GM21619 (cell line): ENCODE data around the gene ITSN1.
"Not testable (repeated sequence)": the region's sequence is repeated elsewhere in the genome, so short reads cannot be mapped to it uniquely, and the experiment has no call there.

Source experiments
- ATAC-seq: cut with Tn5 transposase; IDR thresholded peaks from one replicate; pipeline ENCODE4 v1.9.1; 2021; ENCODE audit not compliant: unreplicated experiment

Gene ITSN1

DNA sequence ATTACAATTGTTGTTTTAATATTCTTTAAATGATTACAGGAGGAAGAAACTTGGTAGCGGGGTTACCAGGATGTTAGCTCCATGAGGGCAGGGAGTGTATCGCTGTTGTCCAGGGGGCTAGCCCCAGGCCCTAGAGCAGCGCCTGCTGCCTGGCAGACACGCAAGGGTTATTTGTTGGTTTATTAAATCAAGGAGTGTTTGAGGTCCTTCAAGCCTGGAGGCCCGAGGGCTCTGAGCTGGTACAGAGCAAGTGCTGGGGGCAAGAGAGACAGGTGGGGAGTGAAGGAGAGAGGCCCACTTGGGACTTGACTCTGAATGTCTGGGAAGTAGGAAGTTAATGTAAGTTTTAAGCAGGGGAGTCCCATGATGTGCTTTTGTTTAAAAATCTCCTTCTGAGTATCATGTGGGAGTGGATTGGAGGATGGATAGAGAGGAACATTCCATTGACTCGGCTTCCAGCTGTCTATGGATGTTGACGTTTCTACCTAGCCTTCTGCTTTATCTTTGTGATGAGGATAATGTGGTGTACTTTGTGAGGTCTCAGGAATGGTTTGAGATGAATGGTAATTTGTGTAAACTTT lies 8.7 kb downstream of the ITSN1 start:
- no peak for ATAC-seq

DNA sequence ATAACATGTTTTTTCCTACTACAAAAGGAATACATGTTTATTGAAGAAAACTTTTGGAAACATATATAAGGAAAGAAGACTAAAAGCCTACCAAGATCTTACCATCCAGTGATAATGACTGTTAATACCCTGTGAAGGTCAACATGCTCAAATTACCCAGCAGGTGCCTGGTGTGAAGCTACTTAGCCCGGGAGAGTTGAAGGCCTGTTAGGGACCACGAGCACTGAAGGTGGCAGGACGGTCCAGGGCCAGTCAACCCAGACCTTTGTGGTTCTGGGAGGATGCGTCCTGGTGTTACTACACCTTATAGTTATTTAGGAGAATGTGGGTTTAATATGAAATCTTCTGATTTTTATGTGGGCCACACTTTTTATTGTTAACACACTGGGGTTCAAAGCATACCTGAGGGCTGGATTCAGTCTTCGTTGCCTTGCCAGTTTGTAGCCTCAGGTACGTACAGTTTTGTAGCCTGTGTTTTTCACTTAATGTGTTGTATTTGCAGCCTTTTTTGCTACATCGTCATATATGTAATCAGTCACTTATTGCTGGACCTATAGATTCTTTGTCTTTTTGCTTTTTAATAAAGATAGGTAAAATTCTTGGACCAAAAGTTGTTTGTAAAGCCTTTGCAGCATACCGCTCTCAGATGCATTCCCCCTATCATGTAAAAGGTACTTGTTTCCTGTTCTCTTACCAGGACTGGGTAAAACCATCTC lies 9.8 kb downstream of the ITSN1 start:
- no peak for ATAC-seq

DNA sequence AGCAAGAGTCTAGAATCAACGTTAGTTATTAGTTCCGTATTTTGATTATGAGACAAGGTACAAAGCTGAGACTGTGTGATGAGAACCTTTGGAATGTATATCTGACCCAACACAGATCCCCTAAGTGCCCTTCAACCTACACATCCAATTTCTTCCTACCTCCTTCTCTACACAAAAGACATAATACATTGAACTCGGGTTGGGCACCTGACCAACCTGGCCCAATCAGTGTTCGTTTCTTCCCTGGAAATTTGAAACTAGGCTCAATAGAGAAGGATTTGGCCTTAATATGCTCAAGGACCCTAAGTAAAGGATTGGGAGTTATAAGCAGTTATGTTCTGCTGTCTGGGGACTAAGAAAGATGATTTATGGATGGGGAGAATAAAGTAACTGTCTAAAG lies 12.1 kb downstream of the ITSN1 start:
- no peak for ATAC-seq

DNA sequence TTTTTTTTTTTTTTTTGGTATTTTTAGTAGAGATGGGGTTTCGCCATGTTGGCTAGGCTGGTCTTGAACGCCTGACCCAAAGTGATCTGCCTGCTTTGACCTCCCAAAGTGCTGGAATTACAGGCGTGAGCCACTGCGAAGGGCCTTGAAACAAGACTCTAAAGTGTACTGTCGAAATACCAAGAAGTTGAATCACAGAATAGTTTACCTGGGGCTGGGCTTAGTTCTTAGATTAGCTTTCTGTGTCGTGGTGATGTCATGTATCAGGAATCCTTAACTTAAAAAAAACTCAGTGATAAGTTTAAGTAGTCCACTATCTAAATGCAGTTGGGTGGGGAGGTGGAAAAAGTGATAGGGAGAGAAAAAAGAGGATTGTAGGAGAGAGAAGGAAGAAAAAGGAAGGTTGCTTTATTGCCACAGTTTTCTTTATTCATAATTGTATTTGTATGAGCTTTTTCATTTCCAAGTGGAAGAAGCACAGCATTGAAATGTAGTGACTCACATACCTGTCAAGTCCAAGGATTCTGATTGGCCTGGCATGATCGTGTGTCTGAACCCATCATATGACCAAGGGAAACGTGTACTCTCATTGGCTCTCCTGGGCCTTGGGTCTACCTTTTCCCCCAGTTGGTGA lies 13.4 kb downstream of the ITSN1 start:
- no peak for ATAC-seq

DNA sequence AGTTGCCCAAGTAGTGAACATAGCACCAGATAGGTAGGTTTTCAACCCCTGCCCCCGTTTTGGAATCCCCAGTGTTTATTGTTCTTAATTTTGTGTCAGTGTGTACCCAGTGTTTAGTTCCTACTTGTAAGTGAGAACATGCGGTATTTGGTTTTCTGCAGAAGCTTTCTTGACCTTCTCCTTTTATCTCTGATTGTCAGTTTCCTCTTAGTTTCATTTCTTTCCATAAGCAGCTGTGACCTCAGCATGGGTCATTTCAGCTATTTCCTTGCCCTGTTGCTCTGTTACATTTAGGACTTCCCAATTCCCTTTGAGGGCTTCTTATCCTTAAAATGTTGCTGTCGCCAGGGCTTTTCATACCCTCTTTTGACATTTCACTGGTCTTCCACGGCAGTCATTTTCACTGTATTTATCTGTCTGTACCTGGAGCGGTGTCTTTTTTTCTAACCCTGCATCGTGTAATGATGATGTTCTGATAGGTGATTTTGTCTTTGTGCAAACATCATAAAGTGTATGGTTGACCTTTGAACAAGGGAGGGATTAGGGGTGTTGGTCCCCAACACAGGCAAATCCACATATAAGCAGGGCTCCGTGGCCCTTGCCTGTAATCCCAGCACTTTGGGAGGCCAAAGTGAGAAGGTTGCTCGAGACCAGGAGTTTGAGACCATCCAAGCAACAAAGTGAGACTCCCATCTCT lies 15.0 kb downstream of the ITSN1 start:
- no peak for ATAC-seq

DNA sequence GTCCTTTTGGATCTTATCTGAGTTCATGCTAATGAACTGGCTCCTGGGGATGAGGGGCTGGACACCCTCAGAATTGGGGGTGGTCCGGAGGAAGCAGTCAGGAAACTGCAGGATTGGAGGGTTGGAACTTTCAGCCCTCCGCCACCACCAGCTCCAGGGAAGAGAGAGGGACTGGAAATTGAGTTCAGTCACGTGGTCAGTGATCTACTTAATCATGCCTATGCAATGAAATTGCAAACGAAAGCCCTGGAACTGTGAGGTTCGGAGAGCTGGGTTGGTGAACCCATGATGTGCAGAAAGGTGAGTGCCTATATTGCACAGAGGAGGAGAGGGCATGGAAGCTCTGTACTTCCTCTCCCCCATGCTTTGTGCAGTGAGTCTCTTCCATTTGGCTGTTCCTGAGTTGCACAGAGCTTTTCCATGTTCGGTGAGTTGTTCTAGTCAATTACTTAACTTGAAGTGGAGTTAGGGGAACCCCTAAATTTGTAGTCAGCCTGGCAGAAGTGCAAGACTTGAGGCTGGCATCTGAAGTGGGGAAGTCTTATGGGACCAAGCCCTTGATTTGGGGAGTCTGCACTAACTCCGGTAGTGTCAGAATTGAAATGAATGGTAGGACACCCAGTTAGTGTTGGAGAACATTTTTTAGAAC lies 16.7 kb downstream of the ITSN1 start:
- ATAC-seq, result no peak

DNA sequence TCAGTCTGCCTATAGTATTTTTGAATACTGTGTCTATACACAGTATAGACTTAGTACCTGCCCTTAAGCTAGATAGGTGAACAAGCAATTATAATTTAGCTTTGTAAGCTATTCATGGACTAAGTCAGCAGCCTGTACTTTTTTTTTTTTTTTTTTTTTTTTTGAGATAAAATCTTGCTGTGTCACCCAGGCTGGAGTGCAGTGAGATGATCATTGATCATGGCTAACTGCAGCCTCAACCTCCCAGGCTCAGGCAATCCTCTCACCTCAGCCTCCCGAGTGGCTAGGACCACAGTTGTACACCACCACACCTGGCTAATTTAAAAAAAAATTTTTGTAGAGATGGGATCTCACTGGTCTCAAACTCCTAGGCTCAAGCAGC lies 17.3 kb downstream of the ITSN1 start:
- ATAC-seq, result no peak

DNA sequence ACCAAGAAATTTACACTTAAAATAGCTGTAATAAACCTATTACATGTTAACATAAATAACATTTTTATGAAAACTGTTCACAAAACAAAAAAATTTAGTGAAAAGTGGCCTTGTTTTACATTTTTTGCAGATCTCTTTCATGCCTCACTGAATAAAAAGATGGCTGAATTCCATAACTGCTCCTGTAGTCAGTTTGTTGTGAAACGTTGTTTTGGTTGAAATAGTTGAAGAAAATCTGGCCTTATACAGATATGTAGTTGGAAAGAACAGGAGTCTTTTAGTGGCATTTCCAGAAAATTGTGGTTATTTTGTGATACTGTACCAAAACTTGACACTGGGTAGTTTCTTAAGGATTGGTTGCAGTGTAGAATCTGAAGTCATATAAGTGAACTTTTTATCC lies 18.1 kb downstream of the ITSN1 start:
- ATAC-seq, result no peak

DNA sequence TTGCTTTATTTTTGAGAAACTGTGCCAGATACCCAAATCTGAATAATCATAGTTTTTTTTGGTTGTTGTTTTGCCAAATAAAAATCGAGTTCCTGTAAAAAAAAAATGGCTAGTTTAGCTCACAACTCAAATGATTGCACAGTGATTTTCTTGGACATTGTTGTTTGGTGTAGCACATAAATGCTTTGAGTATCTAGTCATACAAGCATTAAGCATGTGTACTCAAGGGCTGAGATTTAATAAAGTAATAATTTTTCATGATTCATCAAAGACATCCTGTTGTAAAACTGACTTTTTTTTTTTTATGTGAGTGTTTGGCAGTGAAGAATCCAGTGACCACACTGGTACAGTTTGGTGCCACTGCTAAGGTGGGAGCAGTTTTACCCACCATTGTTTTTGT lies 18.8 kb downstream of the ITSN1 start:
- no peak for ATAC-seq

DNA sequence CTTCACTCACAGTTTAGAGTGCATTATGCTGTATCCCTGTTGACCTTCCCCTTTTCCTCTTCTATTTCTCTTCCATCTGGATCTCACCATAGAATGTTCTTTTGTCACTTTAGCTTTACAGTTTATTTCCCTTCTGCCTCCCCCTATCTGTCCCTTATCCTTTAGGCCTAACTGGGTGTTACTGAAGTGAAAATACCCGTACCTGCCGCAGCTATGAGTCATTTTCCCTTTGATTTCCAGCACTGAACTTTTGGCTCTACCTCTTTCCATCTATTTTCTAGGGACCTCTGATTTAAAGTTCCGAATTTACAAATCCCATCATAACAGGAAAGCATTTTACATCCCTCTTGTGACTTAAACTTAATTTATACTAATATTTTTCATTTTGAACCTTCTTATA lies 19.7 kb downstream of the ITSN1 start:
- ATAC-seq, result no peak

DNA sequence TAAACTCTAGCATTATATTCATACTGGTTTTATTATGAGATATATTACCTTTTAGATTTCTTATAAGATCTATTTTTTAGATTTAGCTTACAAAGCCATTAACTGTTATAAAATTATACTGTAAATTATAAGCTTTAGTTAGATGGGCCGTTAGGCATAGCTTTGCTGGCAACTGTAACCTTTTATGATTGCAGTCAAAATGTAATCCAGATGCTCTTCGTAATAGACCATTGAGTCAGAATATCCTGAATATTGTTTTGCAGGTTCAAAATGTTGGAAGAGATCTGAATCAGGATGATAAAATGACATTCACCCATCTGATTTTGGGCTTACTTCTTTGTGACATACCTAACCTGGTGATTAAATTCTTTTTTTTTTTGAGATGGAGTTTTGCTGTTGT lies 20.9 kb downstream of the ITSN1 start:
- ATAC-seq, result no peak

DNA sequence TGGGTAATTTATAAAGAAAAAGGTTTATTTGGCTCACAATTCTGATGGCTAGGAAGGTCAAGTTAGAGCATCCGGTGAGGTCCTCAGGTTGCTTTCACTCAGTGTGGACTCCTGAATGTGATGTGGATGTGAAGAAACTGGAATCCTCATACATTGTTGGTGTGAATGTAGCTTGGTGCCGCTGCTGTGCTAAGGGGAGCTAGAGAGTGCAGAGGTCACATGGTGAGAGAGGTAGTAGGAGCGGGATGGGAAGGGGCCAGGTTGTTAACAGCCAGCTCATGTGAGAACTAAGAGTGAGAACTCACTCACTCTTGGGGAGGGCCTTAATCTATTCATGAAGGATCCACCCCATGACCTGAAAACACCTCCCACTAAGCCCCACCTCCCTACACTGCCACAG lies 21.8 kb downstream of the ITSN1 start:
- no peak for ATAC-seq

DNA sequence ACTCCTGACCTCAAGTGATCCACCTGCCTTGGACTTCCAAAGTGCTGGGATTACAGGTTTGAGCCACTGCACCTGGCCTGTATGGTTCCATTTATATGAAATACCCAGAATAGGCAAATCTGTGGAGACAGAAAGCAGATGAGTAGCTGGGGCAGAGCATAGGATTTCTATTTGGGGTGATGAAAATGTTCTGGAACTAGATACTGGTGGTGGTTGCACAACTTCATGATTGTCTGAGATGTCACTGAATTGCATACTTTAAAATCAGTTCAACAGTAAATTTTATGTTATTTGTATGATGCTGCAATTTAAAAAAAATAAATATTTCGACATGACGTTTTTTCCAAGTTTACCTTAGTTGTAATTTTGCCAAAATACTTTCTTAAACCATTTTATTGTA lies 23.9 kb downstream of the ITSN1 start:
- no peak for ATAC-seq

DNA sequence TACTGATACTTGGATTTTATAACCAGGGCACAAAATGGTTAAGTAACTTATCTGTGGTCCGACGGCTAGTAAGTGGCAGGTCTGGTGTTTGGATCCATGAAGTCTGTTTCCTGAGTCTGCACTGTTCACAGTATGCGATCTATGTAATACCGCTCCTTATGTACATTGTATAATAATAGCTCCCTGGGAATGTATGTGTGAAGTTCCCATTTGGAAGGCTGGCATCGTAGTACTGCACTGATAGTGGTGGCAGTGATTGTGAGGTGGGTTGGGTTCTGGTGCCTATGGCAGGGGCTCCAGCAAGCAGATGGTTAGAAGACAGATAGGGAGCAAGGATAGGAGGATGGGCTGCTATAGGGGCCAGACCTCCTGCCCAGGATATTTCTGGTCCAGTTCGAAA lies 25.3 kb downstream of the ITSN1 start:
- ATAC-seq, result no peak

DNA sequence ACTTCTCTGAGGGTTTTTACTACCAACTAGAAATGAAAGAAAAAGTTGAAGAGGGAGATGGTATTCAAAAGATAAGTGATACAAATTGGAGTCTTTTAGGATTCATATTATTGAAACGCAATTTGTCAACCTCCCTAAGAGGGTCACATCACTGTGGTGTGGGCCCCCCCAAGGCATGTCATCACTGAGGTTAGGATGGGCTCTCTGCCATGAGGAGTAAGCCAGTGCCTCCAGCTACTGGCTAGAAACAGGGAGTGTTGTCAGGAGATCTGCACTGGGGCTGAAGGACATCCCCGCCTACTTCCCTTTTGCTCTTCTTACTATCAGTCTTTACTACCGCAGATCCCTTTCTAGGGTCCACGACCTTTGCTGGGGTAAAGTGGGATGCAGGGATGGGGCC lies 25.9 kb downstream of the ITSN1 start:
- ATAC-seq, result no peak

DNA sequence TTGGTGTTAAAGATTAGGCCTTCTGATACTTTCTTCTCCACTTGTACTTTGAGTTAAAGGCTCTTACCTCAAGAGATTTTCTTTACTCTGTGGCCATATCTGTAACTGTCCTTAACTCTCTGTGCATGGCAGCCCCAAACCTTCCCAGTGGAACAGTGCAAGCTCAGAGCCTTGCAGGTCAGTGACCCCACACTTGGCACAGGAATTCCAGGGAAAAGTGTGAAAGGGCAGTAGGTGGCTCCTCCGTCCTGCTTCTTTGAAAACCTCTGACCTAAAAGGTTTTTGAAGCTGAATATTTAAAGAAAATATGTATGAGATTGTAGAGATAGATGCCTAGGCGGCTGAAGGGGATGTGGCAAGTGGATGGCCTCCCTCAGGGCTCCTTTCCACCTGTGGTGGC lies 26.3 kb downstream of the ITSN1 start:
- ATAC-seq, result no peak

DNA sequence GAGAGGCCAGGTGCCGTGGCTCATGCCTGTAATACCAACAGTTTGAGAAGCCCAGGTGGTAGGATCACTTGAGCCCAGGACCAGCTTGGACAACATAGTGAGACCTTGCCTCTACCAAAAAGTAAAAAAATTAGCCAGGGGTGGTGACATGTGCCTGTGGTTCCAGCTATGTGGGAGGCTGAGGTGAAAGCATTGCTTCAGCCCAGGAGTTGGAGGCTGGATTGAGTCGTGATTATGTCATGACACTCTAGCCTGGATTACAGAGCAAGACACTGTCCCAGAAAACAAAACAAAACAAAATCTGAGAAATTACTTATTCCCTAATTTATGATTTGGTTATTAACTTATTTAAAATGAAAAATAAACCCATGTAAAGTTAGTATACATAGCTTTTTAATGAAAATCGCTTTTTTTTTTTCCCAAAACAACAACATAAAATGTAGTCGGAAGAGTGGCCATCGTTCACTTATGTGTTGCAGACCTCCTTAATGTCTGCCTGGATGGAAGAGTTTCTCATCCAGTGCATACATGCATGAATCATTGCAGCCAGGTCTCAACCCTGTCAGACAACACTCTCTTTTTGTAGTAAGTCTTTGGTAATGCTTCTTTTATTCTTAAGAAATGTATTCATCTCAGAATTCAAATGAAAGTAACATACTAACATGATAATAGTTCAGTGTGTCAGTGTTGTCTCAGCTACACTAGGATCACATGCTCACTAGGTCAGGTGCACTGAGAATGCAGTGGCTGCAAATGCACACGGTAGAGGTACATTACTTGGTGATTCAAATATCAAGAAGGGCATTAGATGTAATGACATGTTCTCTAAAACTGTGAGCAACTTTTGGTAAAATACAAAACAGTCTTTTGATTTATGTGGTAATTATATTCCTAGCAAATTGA lies 28.0 kb downstream of the ITSN1 start:
- no peak for ATAC-seq

DNA sequence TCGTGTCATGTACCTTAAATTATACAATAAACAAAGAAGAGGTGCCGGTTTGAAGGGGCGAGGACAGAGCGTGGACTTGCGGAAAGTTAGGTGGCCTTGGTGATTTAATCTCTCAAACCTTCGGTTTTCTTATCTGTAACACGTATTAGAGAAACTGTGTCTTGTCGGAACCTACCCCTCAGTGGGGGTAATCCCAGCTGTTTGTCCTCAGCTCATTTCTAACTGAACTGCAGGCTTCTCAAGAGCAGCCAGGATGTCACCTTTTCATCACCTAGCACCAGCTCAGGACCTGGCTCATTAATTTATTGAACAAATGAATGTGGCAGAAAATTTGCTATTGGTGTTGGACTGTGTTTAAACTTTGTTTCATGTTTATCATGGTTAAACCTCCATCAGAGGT lies 31.2 kb downstream of the ITSN1 start:
- ATAC-seq, result no peak

DNA sequence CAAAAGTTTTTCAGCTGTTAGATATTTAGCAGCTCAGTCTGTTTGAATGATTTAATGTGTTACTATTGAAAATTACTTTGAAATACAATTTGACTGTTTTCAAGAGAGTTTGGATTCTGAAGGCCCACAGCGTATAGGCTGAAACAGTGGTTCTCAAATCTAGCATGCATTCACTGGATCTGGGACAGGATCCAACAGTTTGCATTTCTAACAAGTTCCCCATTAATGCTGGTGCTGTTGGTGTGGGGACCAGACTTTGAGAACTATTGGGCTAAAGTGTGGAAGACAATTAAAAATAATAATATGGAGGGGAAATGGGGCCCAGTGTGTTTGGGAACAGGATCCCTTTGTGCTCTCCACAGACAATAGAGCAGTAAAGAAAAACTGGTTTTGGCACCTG lies 31.9 kb downstream of the ITSN1 start:
- no peak for ATAC-seq

DNA sequence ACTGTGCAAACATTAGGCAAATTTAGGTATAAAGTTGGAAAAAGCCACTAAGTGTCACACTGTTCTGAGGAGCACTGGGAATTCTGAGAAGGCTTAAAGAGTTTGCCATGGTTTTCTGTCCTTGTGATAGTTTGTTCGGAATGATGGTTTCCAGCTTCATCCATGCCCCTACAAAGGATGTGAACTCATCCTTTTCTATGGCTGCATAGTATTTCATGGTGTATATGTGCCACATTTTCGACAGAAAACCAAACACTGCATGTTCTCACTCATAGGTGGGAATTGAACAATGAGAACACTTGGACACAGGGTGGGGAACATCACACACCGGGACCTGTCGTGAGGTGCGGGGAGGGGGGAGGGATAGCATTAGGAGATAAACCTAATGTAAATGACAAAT lies 34.4 kb downstream of the ITSN1 start:
- ATAC-seq, result not testable (repeated sequence)

DNA sequence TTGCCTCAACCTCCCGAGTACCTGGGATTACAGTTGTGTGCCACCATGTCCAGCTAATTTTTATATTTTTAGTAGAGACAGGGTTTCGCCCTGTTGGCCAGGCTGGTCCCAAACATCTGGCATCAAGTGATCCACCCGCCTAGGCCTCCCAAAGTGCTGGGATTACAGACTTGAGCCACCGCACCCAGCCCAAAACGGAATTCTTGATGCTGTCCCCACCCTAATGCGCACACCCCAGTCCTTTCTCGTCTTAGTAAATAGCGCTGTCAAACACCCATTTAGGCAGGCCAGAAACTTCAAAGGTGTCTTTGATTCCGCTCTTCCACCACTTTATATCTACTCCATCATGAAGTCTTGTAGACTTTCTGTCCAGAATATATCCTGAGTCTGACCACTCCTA lies 35.1 kb downstream of the ITSN1 start:
- ATAC-seq, result no peak
